ENCODE results near the gene DDX31. TPM values are rescaled to one million over a fixed set of nuclear protein-coding genes. Genes with fewer than 3 reads are reported as not detected.

Gene DDX31
- total RNA-seq, 1 experiment from 2014 or later, result 26.2 TPM

DNA sequence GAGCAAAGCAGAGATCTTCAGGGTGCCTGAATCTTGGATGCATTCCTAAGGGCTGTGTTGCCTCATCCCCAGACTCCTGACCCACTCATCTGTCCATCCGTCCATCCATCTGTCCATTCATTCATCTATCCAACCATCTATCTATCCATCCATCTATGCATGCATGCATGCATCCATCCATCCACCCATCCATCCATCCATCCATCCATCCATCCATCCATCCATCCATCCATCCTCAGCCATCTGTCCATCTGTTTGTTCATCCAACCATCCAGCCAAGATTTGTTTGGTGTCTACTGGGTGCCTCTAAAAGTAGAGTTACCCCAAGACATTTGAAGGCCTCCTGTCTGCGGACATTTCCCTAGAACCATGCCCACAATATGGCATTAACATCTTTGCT is 115.0 kb downstream of the DDX31 start:
- H3K9me3 Mint-ChIP-seq, result peaks cover 7% of the 10 kb centered on the region
- no peak for TF ChIP-seq ATF1 (CRISPR knock-in tag; IDR thresholded peaks at IDR 0.05)
- DNase-seq (ENCODE audit: low spot score) (no peak), ATAC-seq (no peak)
- H3K27ac Mint-ChIP-seq, result no peak overlapping the region
- ChIA-PET CTCF (interaction anchor here (1.7 kb wide), 1 partner anchor 8 kb away, joined by 8 read pairs; no protein-coding TSS in a partner anchor), POLR2A (no interaction called here)
- H3K36me3 Mint-ChIP-seq, result peaks cover 7% of the 10 kb centered on the region
- H3K27me3 Mint-ChIP-seq (ENCODE audit: low read depth), result no peaks in the 10 kb centered on the region
- no peak overlapping the region for H3K4me3 Mint-ChIP-seq
- no peaks in the 10 kb centered on the region for H3K4me1 Mint-ChIP-seq

DNA sequence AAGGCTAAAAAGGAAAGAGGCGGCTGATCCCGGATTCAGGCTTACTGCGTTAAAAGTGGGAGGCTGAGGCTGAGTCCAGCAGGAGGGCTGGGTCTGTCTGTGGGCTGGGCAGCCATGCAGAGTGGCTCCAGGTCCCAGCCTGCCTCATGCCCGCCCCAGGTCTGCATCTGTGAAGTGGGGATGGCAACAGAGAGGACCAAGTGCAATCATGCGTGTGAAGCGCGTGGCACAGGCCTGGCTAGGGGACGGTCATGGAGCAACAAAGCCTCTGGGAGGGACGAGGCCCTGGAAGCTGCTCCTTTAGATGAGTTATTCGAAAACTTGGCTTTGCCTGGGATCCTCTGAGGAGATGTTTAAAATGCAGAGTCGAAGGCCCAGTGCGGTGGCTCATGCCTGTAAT is 117.7 kb downstream of the DDX31 start:
- no peaks in the 10 kb centered on the region for H3K36me3 Mint-ChIP-seq
- no peak overlapping the region for H3K4me3 Mint-ChIP-seq
- TF ChIP-seq ATF1 (CRISPR knock-in tag; IDR thresholded peaks at IDR 0.05) (no peak), CREM (CRISPR knock-in tag; IDR thresholded peaks at IDR 0.05) (no peak), SMAD3 (CRISPR knock-in tag; IDR thresholded peaks at IDR 0.05; ENCODE audit: borderline replicate concordance) (no peak), FOXP1 (CRISPR knock-in tag; IDR thresholded peaks at IDR 0.05; ENCODE audit: borderline replicate concordance) (no peak), PRRX2 (CRISPR knock-in tag; IDR thresholded peaks at IDR 0.05) (no peak), NR2C2 (CRISPR knock-in tag; IDR thresholded peaks at IDR 0.05) (no peak), ZNF263 (CRISPR knock-in tag; IDR thresholded peaks at IDR 0.05; ENCODE audit: low read depth) (no peak), RORB (CRISPR knock-in tag; IDR thresholded peaks at IDR 0.05) (no peak), JUN (CRISPR knock-in tag; IDR thresholded peaks at IDR 0.05) (no peak), NFYB (CRISPR knock-in tag; conservative IDR thresholded peaks at IDR 0.05; ENCODE audit: low read depth) (no peak), OVOL2 (CRISPR knock-in tag; IDR thresholded peaks at IDR 0.05; ENCODE audit: borderline replicate concordance) (no peak), ZNF121 (CRISPR knock-in tag; IDR thresholded peaks at IDR 0.05) (no peak), ZNF138 (CRISPR knock-in tag; conservative IDR thresholded peaks at IDR 0.05) (no peak), ZNF219 (CRISPR knock-in tag; IDR thresholded peaks at IDR 0.05; ENCODE audit: borderline replicate concordance) (no peak)
- TF ChIP-seq, protein P1, sequence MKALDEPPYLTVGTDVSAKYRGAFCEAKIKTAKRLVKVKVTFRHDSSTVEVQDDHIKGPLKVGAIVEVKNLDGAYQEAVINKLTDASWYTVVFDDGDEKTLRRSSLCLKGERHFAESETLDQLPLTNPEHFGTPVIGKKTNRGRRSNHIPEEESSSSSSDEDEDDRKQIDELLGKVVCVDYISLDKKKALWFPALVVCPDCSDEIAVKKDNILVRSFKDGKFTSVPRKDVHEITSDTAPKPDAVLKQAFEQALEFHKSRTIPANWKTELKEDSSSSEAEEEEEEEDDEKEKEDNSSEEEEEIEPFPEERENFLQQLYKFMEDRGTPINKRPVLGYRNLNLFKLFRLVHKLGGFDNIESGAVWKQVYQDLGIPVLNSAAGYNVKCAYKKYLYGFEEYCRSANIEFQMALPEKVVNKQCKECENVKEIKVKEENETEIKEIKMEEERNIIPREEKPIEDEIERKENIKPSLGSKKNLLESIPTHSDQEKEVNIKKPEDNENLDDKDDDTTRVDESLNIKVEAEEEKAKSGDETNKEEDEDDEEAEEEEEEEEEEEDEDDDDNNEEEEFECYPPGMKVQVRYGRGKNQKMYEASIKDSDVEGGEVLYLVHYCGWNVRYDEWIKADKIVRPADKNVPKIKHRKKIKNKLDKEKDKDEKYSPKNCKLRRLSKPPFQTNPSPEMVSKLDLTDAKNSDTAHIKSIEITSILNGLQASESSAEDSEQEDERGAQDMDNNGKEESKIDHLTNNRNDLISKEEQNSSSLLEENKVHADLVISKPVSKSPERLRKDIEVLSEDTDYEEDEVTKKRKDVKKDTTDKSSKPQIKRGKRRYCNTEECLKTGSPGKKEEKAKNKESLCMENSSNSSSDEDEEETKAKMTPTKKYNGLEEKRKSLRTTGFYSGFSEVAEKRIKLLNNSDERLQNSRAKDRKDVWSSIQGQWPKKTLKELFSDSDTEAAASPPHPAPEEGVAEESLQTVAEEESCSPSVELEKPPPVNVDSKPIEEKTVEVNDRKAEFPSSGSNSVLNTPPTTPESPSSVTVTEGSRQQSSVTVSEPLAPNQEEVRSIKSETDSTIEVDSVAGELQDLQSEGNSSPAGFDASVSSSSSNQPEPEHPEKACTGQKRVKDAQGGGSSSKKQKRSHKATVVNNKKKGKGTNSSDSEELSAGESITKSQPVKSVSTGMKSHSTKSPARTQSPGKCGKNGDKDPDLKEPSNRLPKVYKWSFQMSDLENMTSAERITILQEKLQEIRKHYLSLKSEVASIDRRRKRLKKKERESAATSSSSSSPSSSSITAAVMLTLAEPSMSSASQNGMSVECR (CRISPR knock-in tag; IDR thresholded peaks at IDR 0.05; ENCODE audit: borderline replicate concordance), result no peak
- TF ChIP-seq, protein P2, sequence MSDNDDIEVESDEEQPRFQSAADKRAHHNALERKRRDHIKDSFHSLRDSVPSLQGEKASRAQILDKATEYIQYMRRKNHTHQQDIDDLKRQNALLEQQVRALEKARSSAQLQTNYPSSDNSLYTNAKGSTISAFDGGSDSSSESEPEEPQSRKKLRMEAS (CRISPR knock-in tag; IDR thresholded peaks at IDR 0.05), result no peak
- TF ChIP-seq, protein P3, sequence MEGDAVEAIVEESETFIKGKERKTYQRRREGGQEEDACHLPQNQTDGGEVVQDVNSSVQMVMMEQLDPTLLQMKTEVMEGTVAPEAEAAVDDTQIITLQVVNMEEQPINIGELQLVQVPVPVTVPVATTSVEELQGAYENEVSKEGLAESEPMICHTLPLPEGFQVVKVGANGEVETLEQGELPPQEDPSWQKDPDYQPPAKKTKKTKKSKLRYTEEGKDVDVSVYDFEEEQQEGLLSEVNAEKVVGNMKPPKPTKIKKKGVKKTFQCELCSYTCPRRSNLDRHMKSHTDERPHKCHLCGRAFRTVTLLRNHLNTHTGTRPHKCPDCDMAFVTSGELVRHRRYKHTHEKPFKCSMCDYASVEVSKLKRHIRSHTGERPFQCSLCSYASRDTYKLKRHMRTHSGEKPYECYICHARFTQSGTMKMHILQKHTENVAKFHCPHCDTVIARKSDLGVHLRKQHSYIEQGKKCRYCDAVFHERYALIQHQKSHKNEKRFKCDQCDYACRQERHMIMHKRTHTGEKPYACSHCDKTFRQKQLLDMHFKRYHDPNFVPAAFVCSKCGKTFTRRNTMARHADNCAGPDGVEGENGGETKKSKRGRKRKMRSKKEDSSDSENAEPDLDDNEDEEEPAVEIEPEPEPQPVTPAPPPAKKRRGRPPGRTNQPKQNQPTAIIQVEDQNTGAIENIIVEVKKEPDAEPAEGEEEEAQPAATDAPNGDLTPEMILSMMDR (IDR thresholded peaks at IDR 0.05), result no peak
- TF ChIP-seq, protein P4, sequence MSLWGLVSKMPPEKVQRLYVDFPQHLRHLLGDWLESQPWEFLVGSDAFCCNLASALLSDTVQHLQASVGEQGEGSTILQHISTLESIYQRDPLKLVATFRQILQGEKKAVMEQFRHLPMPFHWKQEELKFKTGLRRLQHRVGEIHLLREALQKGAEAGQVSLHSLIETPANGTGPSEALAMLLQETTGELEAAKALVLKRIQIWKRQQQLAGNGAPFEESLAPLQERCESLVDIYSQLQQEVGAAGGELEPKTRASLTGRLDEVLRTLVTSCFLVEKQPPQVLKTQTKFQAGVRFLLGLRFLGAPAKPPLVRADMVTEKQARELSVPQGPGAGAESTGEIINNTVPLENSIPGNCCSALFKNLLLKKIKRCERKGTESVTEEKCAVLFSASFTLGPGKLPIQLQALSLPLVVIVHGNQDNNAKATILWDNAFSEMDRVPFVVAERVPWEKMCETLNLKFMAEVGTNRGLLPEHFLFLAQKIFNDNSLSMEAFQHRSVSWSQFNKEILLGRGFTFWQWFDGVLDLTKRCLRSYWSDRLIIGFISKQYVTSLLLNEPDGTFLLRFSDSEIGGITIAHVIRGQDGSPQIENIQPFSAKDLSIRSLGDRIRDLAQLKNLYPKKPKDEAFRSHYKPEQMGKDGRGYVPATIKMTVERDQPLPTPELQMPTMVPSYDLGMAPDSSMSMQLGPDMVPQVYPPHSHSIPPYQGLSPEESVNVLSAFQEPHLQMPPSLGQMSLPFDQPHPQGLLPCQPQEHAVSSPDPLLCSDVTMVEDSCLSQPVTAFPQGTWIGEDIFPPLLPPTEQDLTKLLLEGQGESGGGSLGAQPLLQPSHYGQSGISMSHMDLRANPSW (CRISPR knock-in tag; conservative IDR thresholded peaks at IDR 0.05; ENCODE audit: low read depth), result no peak
- TF ChIP-seq, protein P5, sequence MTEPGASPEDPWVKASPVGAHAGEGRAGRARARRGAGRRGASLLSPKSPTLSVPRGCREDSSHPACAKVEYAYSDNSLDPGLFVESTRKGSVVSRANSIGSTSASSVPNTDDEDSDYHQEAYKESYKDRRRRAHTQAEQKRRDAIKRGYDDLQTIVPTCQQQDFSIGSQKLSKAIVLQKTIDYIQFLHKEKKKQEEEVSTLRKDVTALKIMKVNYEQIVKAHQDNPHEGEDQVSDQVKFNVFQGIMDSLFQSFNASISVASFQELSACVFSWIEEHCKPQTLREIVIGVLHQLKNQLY (CRISPR knock-in tag; IDR thresholded peaks at IDR 0.05), result no peak
- TF ChIP-seq, protein P6, sequence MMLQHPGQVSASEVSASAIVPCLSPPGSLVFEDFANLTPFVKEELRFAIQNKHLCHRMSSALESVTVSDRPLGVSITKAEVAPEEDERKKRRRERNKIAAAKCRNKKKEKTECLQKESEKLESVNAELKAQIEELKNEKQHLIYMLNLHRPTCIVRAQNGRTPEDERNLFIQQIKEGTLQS (CRISPR knock-in tag; conservative IDR thresholded peaks at IDR 0.05), result no peak
- DNase-seq (ENCODE audit: low spot score) (no peak), ATAC-seq (no peak)
- ChIA-PET POLR2A (no interaction called here), CTCF (interaction anchor here (1.1 kb wide), 1 partner anchor 13 kb away, joined by 4 read pairs; no protein-coding TSS in a partner anchor)
- no peak overlapping the region for H3K27ac Mint-ChIP-seq
- no peaks in the 10 kb centered on the region for H3K9me3 Mint-ChIP-seq
- peaks cover 16% of the 10 kb centered on the region for H3K4me1 Mint-ChIP-seq
- no peaks in the 10 kb centered on the region for H3K27me3 Mint-ChIP-seq (ENCODE audit: low read depth)

Measured in WTC11 (cell line).